ENCODE results near the gene AGAP2. TPM values are rescaled to one million over a fixed set of nuclear protein-coding genes. Genes with fewer than 3 reads are reported as not detected.
A peak's percentile ranks its signal among the peaks of the same experiment; 100 is the strongest.
"Not testable (repeated sequence)": the region's sequence is repeated elsewhere in the genome, so short reads cannot be mapped to it uniquely, and the experiment has no call there.

Gene AGAP2
- total RNA-seq, 4 donors from 2014 or later, result 0.45 to 1.4 (median 1.3) TPM

DNA sequence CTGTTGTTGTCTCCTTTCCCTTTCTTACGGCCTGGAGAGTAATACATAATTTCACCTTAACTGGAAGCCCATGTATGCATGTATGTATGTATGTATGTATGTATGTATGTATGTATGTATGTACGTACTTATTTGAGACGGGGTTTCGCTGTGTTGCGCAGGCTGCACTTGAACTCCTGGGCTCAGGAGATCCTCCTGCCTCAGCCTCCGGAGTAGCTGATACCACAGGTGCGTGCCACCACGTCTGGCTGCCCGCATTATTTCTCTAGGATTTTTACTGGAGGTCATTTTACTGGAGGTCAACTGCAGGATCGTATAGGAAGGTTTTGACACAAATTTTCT, 45.3 kb downstream of the AGAP2 start:
- peak in 1 of 2 donors; percentile 64 for DNase-seq (ENCODE audit: low spot score in 2 of 2)
- no peak for TF ChIP-seq POLR2AphosphoS5 (IDR thresholded peaks at IDR 0.05)
- no peak for TF ChIP-seq EP300 (IDR thresholded peaks at IDR 0.05)
- no peak for TF ChIP-seq POLR2A (IDR thresholded peaks at IDR 0.05)
- TF ChIP-seq, protein P1, sequence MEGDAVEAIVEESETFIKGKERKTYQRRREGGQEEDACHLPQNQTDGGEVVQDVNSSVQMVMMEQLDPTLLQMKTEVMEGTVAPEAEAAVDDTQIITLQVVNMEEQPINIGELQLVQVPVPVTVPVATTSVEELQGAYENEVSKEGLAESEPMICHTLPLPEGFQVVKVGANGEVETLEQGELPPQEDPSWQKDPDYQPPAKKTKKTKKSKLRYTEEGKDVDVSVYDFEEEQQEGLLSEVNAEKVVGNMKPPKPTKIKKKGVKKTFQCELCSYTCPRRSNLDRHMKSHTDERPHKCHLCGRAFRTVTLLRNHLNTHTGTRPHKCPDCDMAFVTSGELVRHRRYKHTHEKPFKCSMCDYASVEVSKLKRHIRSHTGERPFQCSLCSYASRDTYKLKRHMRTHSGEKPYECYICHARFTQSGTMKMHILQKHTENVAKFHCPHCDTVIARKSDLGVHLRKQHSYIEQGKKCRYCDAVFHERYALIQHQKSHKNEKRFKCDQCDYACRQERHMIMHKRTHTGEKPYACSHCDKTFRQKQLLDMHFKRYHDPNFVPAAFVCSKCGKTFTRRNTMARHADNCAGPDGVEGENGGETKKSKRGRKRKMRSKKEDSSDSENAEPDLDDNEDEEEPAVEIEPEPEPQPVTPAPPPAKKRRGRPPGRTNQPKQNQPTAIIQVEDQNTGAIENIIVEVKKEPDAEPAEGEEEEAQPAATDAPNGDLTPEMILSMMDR (IDR thresholded peaks at IDR 0.05), result no peak
- H3K9me3 ChIP-seq, result no peaks in the 10 kb centered on the region
- H3K4me3 ChIP-seq, result peak overlapping the region; percentile 86
- peaks cover 23% of the 10 kb centered on the region for H3K36me3 ChIP-seq
- H3K4me1 ChIP-seq, result peaks cover 13% of the 10 kb centered on the region
- WGBS, result 57% methylated on average over 10 of the region's 10 CpGs
- H3K27ac ChIP-seq, result no peak overlapping the region
- peaks cover 9% of the 10 kb centered on the region for H3K27me3 ChIP-seq

DNA sequence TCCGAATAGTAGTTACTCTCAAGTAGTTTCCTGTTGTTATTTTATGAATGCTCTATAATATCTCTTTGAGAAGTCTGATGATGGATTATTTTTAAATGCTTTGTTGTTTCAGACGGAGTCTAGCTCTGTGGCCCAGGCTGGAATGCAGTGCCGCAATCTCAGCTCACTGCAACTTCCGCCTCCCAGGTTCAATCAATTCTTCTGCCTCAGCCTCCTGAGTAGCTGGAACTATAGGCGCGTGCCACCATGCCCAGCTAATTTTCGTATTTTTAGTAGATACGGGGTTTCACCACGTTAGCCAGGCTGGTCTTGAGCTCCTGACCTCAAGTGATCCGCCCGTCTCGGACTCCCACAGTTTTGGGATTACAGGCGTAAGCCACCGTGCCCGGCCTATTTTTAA, 46.0 kb downstream of the AGAP2 start:
- Histone ChIP-seq H3K4me3 (no peak overlapping the region), H3K36me3 (peaks cover 19% of the 10 kb centered on the region), H3K4me1 (peaks cover 13% of the 10 kb centered on the region), H3K27ac (no peak overlapping the region), H3K9me3 (no peaks in the 10 kb centered on the region), H3K27me3 (peaks cover 16% of the 10 kb centered on the region)
- 91% methylated on average over 15 of the region's 15 CpGs for whole genome bisulfite sequencing
- TF ChIP-seq EP300 (IDR thresholded peaks at IDR 0.05) (no peak), POLR2A (IDR thresholded peaks at IDR 0.05) (no peak), POLR2AphosphoS5 (IDR thresholded peaks at IDR 0.05) (no peak)
- TF ChIP-seq, protein P1 (IDR thresholded peaks at IDR 0.05), result no peak
- no peak for DNase-seq (ENCODE audit: low spot score in 2 of 2)

DNA sequence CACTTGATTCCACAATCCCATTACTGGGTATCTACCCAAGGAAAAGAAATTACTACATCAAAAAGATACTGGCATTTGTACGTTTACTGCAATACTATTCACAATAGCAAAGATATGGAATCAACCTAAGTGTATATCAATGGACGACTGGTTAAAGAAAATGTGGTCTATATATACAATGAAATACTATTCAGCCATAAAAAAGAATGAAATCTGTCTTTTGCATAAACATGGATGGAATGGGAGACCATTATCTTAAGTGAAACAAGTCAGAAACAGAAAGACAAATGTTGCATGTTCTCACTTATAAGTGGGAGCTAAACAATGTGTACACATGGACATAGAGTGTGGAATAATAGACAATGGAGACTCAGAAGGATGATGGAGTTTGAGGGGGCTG, 49.6 kb downstream of the AGAP2 start:
- Histone ChIP-seq H3K4me1 (peaks cover 4% of the 10 kb centered on the region), H3K27ac (no peak overlapping the region), H3K9me3 (no peaks in the 10 kb centered on the region), H3K4me3 (no peak overlapping the region), H3K27me3 (peaks cover 25% of the 10 kb centered on the region), H3K36me3 (no peaks in the 10 kb centered on the region)
- no peak for TF ChIP-seq POLR2A (IDR thresholded peaks at IDR 0.05)
- TF ChIP-seq, protein P1 (IDR thresholded peaks at IDR 0.05), result no peak
- 64% methylated on average over 2 of the region's 2 CpGs for WGBS
- no peak for DNase-seq (ENCODE audit: low spot score in 2 of 2)

DNA sequence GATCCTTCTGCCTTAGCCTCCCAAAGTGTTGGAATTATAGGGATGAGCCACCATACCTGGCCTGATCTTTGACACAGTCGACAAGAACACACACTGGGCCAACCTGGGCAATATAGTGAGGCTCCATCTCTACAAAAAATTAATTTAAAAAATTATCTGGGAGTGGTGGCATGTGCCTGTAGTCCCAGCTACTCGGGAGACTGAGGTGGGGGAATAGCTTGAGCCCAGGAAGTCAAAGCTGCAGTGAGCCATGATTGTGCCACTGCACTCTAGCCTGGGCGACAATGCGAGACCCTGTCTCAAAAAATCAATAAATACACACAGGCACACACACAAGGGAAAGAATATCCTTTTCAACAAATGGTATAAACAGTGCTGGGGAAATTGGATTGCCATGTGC, 50.7 kb downstream of the AGAP2 start:
- DNase-seq (ENCODE audit: low spot score in 2 of 2), result no peak
- Histone ChIP-seq H3K27me3 (peaks cover 25% of the 10 kb centered on the region), H3K36me3 (no peaks in the 10 kb centered on the region), H3K4me3 (no peak overlapping the region), H3K9me3 (no peaks in the 10 kb centered on the region), H3K4me1 (no peaks in the 10 kb centered on the region), H3K27ac (no peak overlapping the region)
- 80% methylated on average over 4 of the region's 4 CpGs for whole genome bisulfite sequencing
- TF ChIP-seq POLR2A (IDR thresholded peaks at IDR 0.05) (no peak), POLR2AphosphoS5 (IDR thresholded peaks at IDR 0.05) (no peak), EP300 (IDR thresholded peaks at IDR 0.05) (no peak)
- TF ChIP-seq, protein P1 (IDR thresholded peaks at IDR 0.05), result no peak

DNA sequence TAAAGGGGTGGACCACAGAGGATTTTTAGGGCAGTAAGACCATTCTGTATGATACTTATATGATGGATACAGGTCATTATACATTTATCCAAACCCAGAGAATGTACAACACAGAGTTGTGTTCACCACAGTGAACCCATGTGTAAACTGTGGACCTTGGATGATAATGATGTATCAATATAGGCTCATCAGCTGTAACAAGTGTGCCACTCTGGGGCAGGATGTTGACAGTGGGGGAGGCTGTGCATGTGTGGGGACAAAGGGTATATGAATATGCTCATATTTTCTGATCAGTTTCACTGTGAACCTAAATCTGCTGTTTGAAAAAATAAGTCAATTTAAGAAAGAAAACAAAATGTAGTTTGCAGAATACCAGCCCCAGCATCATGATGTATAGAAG, 58.8 kb downstream of the AGAP2 start:
- Histone ChIP-seq H3K9me3 (no peaks in the 10 kb centered on the region), H3K36me3 (no peaks in the 10 kb centered on the region), H3K4me1 (no peaks in the 10 kb centered on the region), H3K27ac (no peak overlapping the region), H3K4me3 (no peak overlapping the region), H3K27me3 (no peaks in the 10 kb centered on the region)
- no peak for DNase-seq (ENCODE audit: low spot score in 2 of 2)
- TF ChIP-seq POLR2AphosphoS5 (IDR thresholded peaks at IDR 0.05) (no peak), POLR2A (IDR thresholded peaks at IDR 0.05) (no peak), EP300 (IDR thresholded peaks at IDR 0.05) (no peak)
- TF ChIP-seq, protein P1 (IDR thresholded peaks at IDR 0.05), result no peak

DNA sequence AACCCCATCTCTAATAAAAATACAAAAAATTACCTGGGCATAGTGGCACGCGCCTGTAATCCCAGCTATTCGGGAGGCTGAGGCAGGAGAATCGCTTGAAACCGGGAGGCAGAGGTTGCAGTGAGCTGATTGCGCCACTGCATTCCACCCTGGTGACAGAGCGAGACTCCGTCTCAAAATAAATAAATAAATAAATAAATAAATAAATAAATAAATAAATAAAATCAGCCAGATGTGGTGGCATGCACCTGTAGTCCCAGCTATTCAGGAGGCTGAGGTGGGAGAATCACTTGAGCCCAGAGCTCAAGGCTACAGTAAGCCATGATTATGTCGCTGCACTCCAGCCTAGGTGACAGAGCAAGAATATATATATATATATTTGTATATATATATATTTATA, 60.6 kb downstream of the AGAP2 start:
- H3K27me3 ChIP-seq; H3K9me3 ChIP-seq; H3K36me3 ChIP-seq; H3K4me1 ChIP-seq; H3K4me3 ChIP-seq; H3K27ac ChIP-seq; DNase-seq (ENCODE audit: low spot score in 2 of 2): not testable (repeated sequence)
- WGBS, result 95% methylated on average over 9 of the region's 9 CpGs
